Right ventricle myocardium superior (tissue), 1 donor: ENCODE results near the gene CCDC93. TPM values are rescaled to one million over a fixed set of nuclear protein-coding genes. Genes with fewer than 3 reads are reported as not detected.

ENCODE experiments used
- ATAC-seq: fragments of 200-7000 bp; cut with Tn5 transposase; one replicate; pipeline ENCODE4 v1.9.1; 2020; ENCODE audit warnings: mild to moderate bottlenecking; ENCODE audit not compliant: poor library complexity
- DNase-seq: peaks from one replicate; pipeline ENCODE4 v3.0.0-alpha.2; 2020
- intact Hi-C: fragments of 100-400 bp; cut with DNase I; formaldehyde crosslinking; loops from one replicate; pipeline ENCODE4 v1.11.2; 2022
- total RNA-seq: library from RNA; stranded (reverse); fragmentation: NEBNext Ultra II Directional; extraction: Animal tissue kit (Norgen Biotek cat#: 25700); gene quantifications from one replicate; pipeline ENCODE4 v1.2.1, GENCODE V29; 2021
- donor health status: DM: no; HTN: yes; CAD: no; lungs with severe emphysema.

The CCDC93 gene
- total RNA-seq, 1 donor from 2014 or later = 20.9 TPM

GRCh38 chr2:117972476-117973123, 41.3 kb downstream of the CCDC93 start:
- intact Hi-C loops = no loop called here
- DNase-seq = no peak
- ATAC-seq = no peak

- ATAC-seq (no peak), DNase-seq (no peak)
- intact Hi-C loops = no loop called here
These were observed 45.1 kb downstream of the CCDC93 start for GRCh38 chr2:117968722-117969121.

GRCh38 chr2:117967977-117968718, 45.7 kb downstream of the CCDC93 start:
- DNase-seq (no peak), ATAC-seq (no peak)
- intact Hi-C loops = no loop called here

- no peak for ATAC-seq
- no peak for DNase-seq
- intact Hi-C loops = no loop called here
These were observed 50.4 kb downstream of the CCDC93 start for GRCh38 chr2:117963446-117963845.

GRCh38 chr2:117961201-117961600, 52.7 kb downstream of the CCDC93 start:
- ATAC-seq = no peak

GRCh38 chr2:117960231-117960630, 53.6 kb downstream of the CCDC93 start:
- DNase-seq (no peak), ATAC-seq (no peak)
- intact Hi-C loops = no loop called here

More at GRCh38 chr2:117961201-117961600, 52.7 kb downstream of the CCDC93 start:
- DNase-seq = no peak
- intact Hi-C loops = no loop called here

- ATAC-seq = no peak
- intact Hi-C loops = no loop called here
- DNase-seq = no peak
These were observed 55.7 kb downstream of the CCDC93 start for GRCh38 chr2:117958186-117958585.

GRCh38 chr2:117957616-117958015, 56.3 kb downstream of the CCDC93 start:
- intact Hi-C loops = no loop called here
- no peak for DNase-seq
- ATAC-seq = no peak

- ATAC-seq = no peak
- DNase-seq = no peak
- intact Hi-C loops = no loop called here
These were observed 57.7 kb downstream of the CCDC93 start for GRCh38 chr2:117956036-117956796.

GRCh38 chr2:117953231-117953630, 60.6 kb downstream of the CCDC93 start:
- no peak for DNase-seq
- intact Hi-C loops = no loop called here
- no peak for ATAC-seq

- ATAC-seq (no peak), DNase-seq (no peak)
- intact Hi-C loops = no loop called here
These were observed 61.2 kb downstream of the CCDC93 start for GRCh38 chr2:117952701-117953100.

- DNase-seq (no peak), ATAC-seq (no peak)
- intact Hi-C loops = no loop called here
These were observed 61.6 kb downstream of the CCDC93 start for GRCh38 chr2:117952228-117952627.

- ATAC-seq (no peak), DNase-seq (no peak)
- intact Hi-C loops = no loop called here
These were observed 64.1 kb downstream of the CCDC93 start for GRCh38 chr2:117949806-117950205.

- DNase-seq (no peak), ATAC-seq (no peak)
- intact Hi-C loops = no loop called here
These were observed 65.3 kb downstream of the CCDC93 start for GRCh38 chr2:117948615-117949014.

GRCh38 chr2:117945296-117945695, 68.6 kb downstream of the CCDC93 start:
- DNase-seq (no peak), ATAC-seq (no peak)
- intact Hi-C loops = no loop called here

GRCh38 chr2:117944816-117945215, 69.1 kb downstream of the CCDC93 start:
- ATAC-seq (no peak), DNase-seq (no peak)
- intact Hi-C loops = no loop called here

GRCh38 chr2:117943013-117943672, 70.7 kb downstream of the CCDC93 start:
- intact Hi-C loops = no loop called here
- no peak for DNase-seq
- ATAC-seq = no peak

- intact Hi-C loops = no loop called here
- DNase-seq (no peak), ATAC-seq (no peak)
These were observed 71.3 kb downstream of the CCDC93 start for GRCh38 chr2:117942551-117942950.

- ATAC-seq (no peak), DNase-seq (no peak)
- intact Hi-C loops = no loop called here
These were observed 72.2 kb downstream of the CCDC93 start for GRCh38 chr2:117941693-117942092.
